ENCODE measurements around the gene SLC6A9. TPM values are rescaled to one million over a fixed set of nuclear protein-coding genes. Genes with fewer than 3 reads are reported as not detected.

The SLC6A9 gene
- polyA plus RNA-seq, 2 of the 4 experiments (the other 2 are of a cell fraction) = 9.0 to 17.7 TPM

- ChIA-PET POLR2A (no interaction called here), CTCF (interaction anchor here (3.2 kb wide), 1 partner anchor 35 kb away, joined by 15 read pairs; no protein-coding TSS in a partner anchor)
- Histone ChIP-seq H3K27ac (no peak overlapping the region), H3K4me1 (0 out of 3 replicates have a peak, but pooled peaks cover 3% of the 10 kb centered on the region), H3K4me2 (no peak overlapping the region), H3K4me3 (no peak overlapping the region), H3K9me3 (no peaks in the 10 kb centered on the region)
- WGBS (ENCODE audit: missing lambda C conversion rate) = 67% methylated on average over 1 of the region's 2 CpGs
- no peak for DNase-seq (ENCODE audit: low read depth in 1 of 2, low spot score in 1 of 2)
- TF ChIP-seq HMGXB4 (CRISPR knock-in tag; IDR thresholded peaks at IDR 0.05; ENCODE audit: borderline replicate concordance) (no peak), MYC (IDR thresholded peaks at IDR 0.05; ENCODE audit: borderline replicate concordance, low read length) (no peak), SREBF2 (IDR thresholded peaks at IDR 0.05) (no peak), EHMT2 (IDR thresholded peaks at IDR 0.05; ENCODE audit: low read depth) (no peak), ZSCAN20 (CRISPR knock-in tag; IDR thresholded peaks at IDR 0.05) (no peak), PBX3 (IDR thresholded peaks at IDR 0.05) (no peak), ZC3H11A (IDR thresholded peaks at IDR 0.05) (no peak), FOSB (CRISPR knock-in tag; IDR thresholded peaks at IDR 0.05) (no peak), PHF8 (IDR thresholded peaks at IDR 0.05; ENCODE audit: borderline replicate concordance, low read depth) (no peak), POLR2AphosphoS2 (conservative IDR thresholded peaks at IDR 0.05; ENCODE audit: low read length) (no peak), HOXA7 (CRISPR knock-in tag; IDR thresholded peaks at IDR 0.05) (no peak), BHLHE40 (IDR thresholded peaks at IDR 0.05; ENCODE audit: low read depth, low read length) (no peak), RCOR1 (IDR thresholded peaks at IDR 0.05; ENCODE audit: low read depth, low read length) (no peak)
- no peak for ATAC-seq
- FAIRE-seq = no peak
These were observed 18.9 kb downstream of the SLC6A9 start for GRCh38 chr1:44012404-44012803.

GRCh38 chr1:44010935-44011471, 20.3 kb downstream of the SLC6A9 start:
- ChIA-PET CTCF (interaction anchor here (1.1 to 2.3 kb wide), 5 partner anchors 13 to 37 kb away, joined by 4 to 14 read pairs (median 7); no protein-coding TSS in a partner anchor), POLR2A (no interaction called here)
- WGBS (ENCODE audit: missing lambda C conversion rate) = 100% methylated on average over 1 of the region's 11 CpGs
- no peaks in the 10 kb centered on the region for H3K9me3 ChIP-seq
- peaks cover 4% of the 10 kb centered on the region; the same call in 1 of the 3 replicates for H3K4me1 ChIP-seq
- ATAC-seq (peak in 1 of 2 experiments; percentile 40; a peak in 1 of 6 replicates), DNase-seq (ENCODE audit: low read depth in 1 of 2, low spot score in 1 of 2) (no peak), FAIRE-seq (no peak)
- no peak overlapping the region for H3K4me2 ChIP-seq
- H3K27ac ChIP-seq = no peak overlapping the region
- TF ChIP-seq SMC3 (IDR thresholded peaks at IDR 0.05) = no peak
- TF ChIP-seq PHF8 (IDR thresholded peaks at IDR 0.05; ENCODE audit: borderline replicate concordance, low read depth) = no peak
- no peak for TF ChIP-seq EHMT2 (IDR thresholded peaks at IDR 0.05; ENCODE audit: low read depth)
- no peak for TF ChIP-seq HOXA7 (CRISPR knock-in tag; IDR thresholded peaks at IDR 0.05)
- no peak for TF ChIP-seq FOSB (CRISPR knock-in tag; IDR thresholded peaks at IDR 0.05)
- no peak for TF ChIP-seq NR3C1 (IDR thresholded peaks at IDR 0.05)
- no peak for TF ChIP-seq ZFP36 (IDR thresholded peaks at IDR 0.05; ENCODE audit: borderline replicate concordance, partially characterized antibody)
- no peak for TF ChIP-seq BCL3 (IDR thresholded peaks at IDR 0.05)
- no peak for TF ChIP-seq KDM1A (IDR thresholded peaks at IDR 0.05; ENCODE audit: low read depth)
- no peak overlapping the region for H3K4me3 ChIP-seq

GRCh38 chr1:44008259-44008658, 23.0 kb downstream of the SLC6A9 start:
- FAIRE-seq (no peak), ATAC-seq (no peak), DNase-seq (ENCODE audit: low read depth in 1 of 2, low spot score in 1 of 2) (no peak)
- TF ChIP-seq CHD2 (IDR thresholded peaks at IDR 0.05; ENCODE audit: low read length, partially characterized antibody) (no peak), TP53 (CRISPR knock-in tag; IDR thresholded peaks at IDR 0.05) (no peak), RAD21 (conservative IDR thresholded peaks at IDR 0.05 in 1 of 2, IDR thresholded peaks at IDR 0.05 in 1 of 2) (no peak), KDM1A (IDR thresholded peaks at IDR 0.05; ENCODE audit: low read depth) (no peak)
- Histone ChIP-seq H3K4me2 (no peak overlapping the region), H3K27ac (no peak overlapping the region), H3K4me1 (peaks cover 7% of the 10 kb centered on the region; the same call in 1 of the 3 replicates), H3K9me3 (no peaks in the 10 kb centered on the region), H3K4me3 (no peak overlapping the region)
- ChIA-PET CTCF (interaction anchor here (1.5 to 4.2 kb wide), 2 partner anchors 10 to 37 kb away, joined by 5 to 148 read pairs; no protein-coding TSS in a partner anchor), POLR2A (no interaction called here)
- 93% methylated on average over 11 of the region's 12 CpGs for WGBS (ENCODE audit: missing lambda C conversion rate)
